Neuronal stem cell (in vitro differentiated cells): ENCODE results near the gene DLX1.
"Not testable (repeated sequence)": the region's sequence is repeated elsewhere in the genome, so short reads cannot be mapped to it uniquely, and the experiment has no call there.

Experiments used
- DNase-seq: peaks from one replicate; pipeline ENCODE4 v3.0.0-alpha.2; 2013; ENCODE audit warnings: low spot score
- H2AFZ ChIP-seq: one replicate; pipeline ENCODE4 v1.6.1; 2013; ENCODE audit warnings: mild to moderate bottlenecking, low read length, inconsistent platforms
- H2AK5ac ChIP-seq: 2 replicates; pipeline ENCODE4 v1.6.1; 2013; ENCODE audit warnings: low read depth, mild to moderate bottlenecking, inconsistent platforms, low read length, moderate library complexity, mixed read lengths
- H2BK120ac ChIP-seq: 2 replicates; pipeline ENCODE4 v1.6.1; 2013; ENCODE audit warnings: low read depth, mild to moderate bottlenecking, inconsistent platforms, low read length, moderate library complexity, mixed read lengths
- H2BK12ac ChIP-seq: one replicate; pipeline ENCODE4 v1.6.1; 2013; ENCODE audit warnings: low read length, inconsistent platforms
- H2BK15ac ChIP-seq: 2 replicates; pipeline ENCODE4 v1.6.1; 2013; ENCODE audit warnings: mild to moderate bottlenecking, low read length, inconsistent platforms, mixed read lengths
- H2BK5ac ChIP-seq: one replicate; pipeline ENCODE4 v1.6.1; 2013; ENCODE audit warnings: inconsistent platforms, mild to moderate bottlenecking, low read length, moderate library complexity
- H3K14ac ChIP-seq: one replicate; pipeline ENCODE4 v1.6.1; 2013; ENCODE audit warnings: low read length, inconsistent platforms
- H3K18ac ChIP-seq: 2 replicates; pipeline ENCODE4 v1.6.1; 2013; ENCODE audit warnings: low read length, inconsistent platforms
- H3K23ac ChIP-seq: 2 replicates; pipeline ENCODE4 v1.6.1; 2013; ENCODE audit warnings: low read depth, mild to moderate bottlenecking, mixed read lengths, low read length, inconsistent platforms; ENCODE audit not compliant: poor library complexity
- H3K27ac ChIP-seq: replicated peaks from 3 replicates; pipeline ENCODE4 v1.5.1; 2013; ENCODE audit warnings: low read length, inconsistent platforms
- H3K27me3 ChIP-seq, 3 experiments: 2 replicates each; pipeline ENCODE4 v1.6.1; 2013; ENCODE audit warnings: low read length in 3 of 3, mild to moderate bottlenecking in 2 of 3, inconsistent platforms in 1 of 3, low read depth in 1 of 3, mixed read lengths in 1 of 3, moderate library complexity in 1 of 3; ENCODE audit not compliant: control insufficient read depth in 3 of 3, insufficient read depth in 3 of 3
- H3K36me3 ChIP-seq, 2 donors: replicated peaks in 1 of 2; 2 replicates each; pipeline ENCODE4 v1.6.1; 2013; ENCODE audit warnings: low read length in 2 of 2; ENCODE audit not compliant: control insufficient read depth in 2 of 2, insufficient read depth in 2 of 2
- H3K4ac ChIP-seq: 2 replicates; pipeline ENCODE4 v1.6.1; 2013; ENCODE audit warnings: inconsistent platforms, mild to moderate bottlenecking, low read length, moderate library complexity
- H3K4me1 ChIP-seq, 2 donors: 1 replicate in 1 of 2; 2 replicates in 1 of 2; pipeline ENCODE4 v1.6.1; 2013; ENCODE audit warnings: low read length in 2 of 2, low read depth in 1 of 2; ENCODE audit not compliant: control insufficient read depth in 2 of 2, insufficient read depth in 1 of 2
- H3K4me2 ChIP-seq: one replicate; pipeline ENCODE4 v1.6.1; 2013; ENCODE audit warnings: mild to moderate bottlenecking, low read length, inconsistent platforms; ENCODE audit not compliant: insufficient read depth, poor library complexity, severe bottlenecking
- H3K4me3 ChIP-seq, 2 donors: 2 replicates each; pipeline ENCODE4 v1.5.1; 2013; ENCODE audit warnings: low read length in 2 of 2, mild to moderate bottlenecking in 2 of 2, inconsistent platforms in 1 of 2, moderate library complexity in 1 of 2
- H3K79me1 ChIP-seq: one replicate; pipeline ENCODE4 v1.6.1; 2013; ENCODE audit warnings: low read depth, mild to moderate bottlenecking, inconsistent platforms, low read length, moderate library complexity
- H3K9ac ChIP-seq: one replicate; pipeline ENCODE4 v1.6.1; 2013; ENCODE audit warnings: mild to moderate bottlenecking, low read depth, low read length, inconsistent platforms; ENCODE audit not compliant: poor library complexity
- H3K9me3 ChIP-seq, 2 donors: replicated peaks in 1 of 2; 2 replicates each; pipeline versions ENCODE3 to v1.6.1; 2013; ENCODE audit warnings: low read length in 2 of 2, mild to moderate bottlenecking in 2 of 2, inconsistent platforms in 1 of 2, low read depth in 1 of 2, mixed read lengths in 1 of 2, moderate library complexity in 1 of 2; ENCODE audit not compliant: control insufficient read depth in 2 of 2, insufficient read depth in 1 of 2
- H4K8ac ChIP-seq: one replicate; pipeline ENCODE4 v1.6.1; 2013; ENCODE audit warnings: low read depth, mild to moderate bottlenecking, inconsistent platforms, low read length, moderate library complexity
- H4K91ac ChIP-seq: one replicate; pipeline ENCODE4 v1.6.1; 2013; ENCODE audit warnings: low read length, low read depth, mild to moderate bottlenecking, inconsistent platforms; ENCODE audit not compliant: poor library complexity
- WGBS, 2 donors: extraction: QIAGEN DNeasy Blood & Tissue Kit; methylation state at CpG; one replicate each; pipeline ENCODE4 v1.1.7; 2013; ENCODE audit warnings: missing lambda C conversion rate in 2 of 2, mixed read lengths in 1 of 2; ENCODE audit not compliant: insufficient read length in 2 of 2, insufficient replicate concordance in 1 of 2; ENCODE audit errors: extremely low coverage in 2 of 2; 5-methylcytosine and 5-hydroxymethylcytosine counted together

DLX1 gene

GRCh38 chr2:172137109-172137508 is 51.8 kb downstream of the DLX1 start:
- Histone ChIP-seq H3K23ac (no peak overlapping the region), H2AK5ac (no peak overlapping the region), H2BK15ac (no peak overlapping the region), H2AFZ (no peak overlapping the region), H4K8ac (no peak overlapping the region), H2BK5ac (no peak overlapping the region), H3K27ac (no peak overlapping the region), H3K4me1 (peaks cover 0 to 3% of the 10 kb centered on the region in 2 donors), H3K14ac (no peak overlapping the region), H2BK12ac (no peak overlapping the region), H3K79me1 (no peaks in the 10 kb centered on the region), H3K36me3 (no peaks in the 10 kb centered on the region), H3K27me3 (no peaks in the 10 kb centered on the region), H3K4ac (no peak overlapping the region), H4K91ac (no peak overlapping the region), H3K18ac (no peak overlapping the region), H3K9ac (no peak overlapping the region), H2BK120ac (no peak overlapping the region), H3K4me2 (no peak overlapping the region), H3K9me3 (no peaks in the 10 kb centered on the region), H3K4me3 (no peak overlapping the region)
- no CpG with 5 or more reads among the region's 2 CpGs for WGBS, 2 donors
- no peak for DNase-seq

- H2BK15ac ChIP-seq, result no peak overlapping the region
Observed at GRCh38 chr2:172137943-172138342, 52.6 kb downstream of the DLX1 start.

GRCh38 chr2:172138727-172139126 is 53.4 kb downstream of the DLX1 start:
- not testable (repeated sequence) for H3K79me1 ChIP-seq, H3K4me3 ChIP-seq, H3K27ac ChIP-seq, H2AFZ ChIP-seq, H2BK15ac ChIP-seq, H3K18ac ChIP-seq, H3K4me1 ChIP-seq, H3K14ac ChIP-seq, H3K27me3 ChIP-seq, H3K23ac ChIP-seq, H4K91ac ChIP-seq, H3K9me3 ChIP-seq, H2AK5ac ChIP-seq, H3K4me2 ChIP-seq, H3K9ac ChIP-seq, H2BK5ac ChIP-seq, H4K8ac ChIP-seq, H2BK12ac ChIP-seq, H3K4ac ChIP-seq, H2BK120ac ChIP-seq, DNase-seq, H3K36me3 ChIP-seq
- no CpG with 5 or more reads among the region's 1 CpG for WGBS, 2 donors

More at GRCh38 chr2:172137943-172138342, 52.6 kb downstream of the DLX1 start:
- Histone ChIP-seq H3K27ac (no peak overlapping the region), H3K9ac (no peak overlapping the region), H3K4me2 (no peak overlapping the region), H3K79me1 (no peaks in the 10 kb centered on the region), H3K4ac (no peak overlapping the region), H3K23ac (no peak overlapping the region), H3K14ac (no peak overlapping the region), H3K36me3 (no peaks in the 10 kb centered on the region), H3K4me1 (no peaks in the 10 kb centered on the region), H4K91ac (no peak overlapping the region), H2AFZ (no peak overlapping the region), H2BK5ac (no peak overlapping the region), H2AK5ac (no peak overlapping the region), H2BK12ac (no peak overlapping the region), H3K4me3 (no peak overlapping the region), H3K27me3 (no peaks in the 10 kb centered on the region), H2BK120ac (no peak overlapping the region), H4K8ac (no peak overlapping the region), H3K9me3 (no peaks in the 10 kb centered on the region), H3K18ac (no peak overlapping the region)
- DNase-seq, result no peak
- no CpG with 5 or more reads among the region's 2 CpGs for WGBS, 2 donors
